HG02623 (cell line): ENCODE results near the gene KCNJ6.
"Not testable (repeated sequence)": the region's sequence is repeated elsewhere in the genome, so short reads cannot be mapped to it uniquely, and the experiment has no call there.

ENCODE experiments used
- ATAC-seq: cut with Tn5 transposase; IDR thresholded peaks from one replicate; pipeline ENCODE4 v1.9.1; 2021; ENCODE audit warnings: moderate library complexity; ENCODE audit not compliant: unreplicated experiment

Gene KCNJ6, protein sequence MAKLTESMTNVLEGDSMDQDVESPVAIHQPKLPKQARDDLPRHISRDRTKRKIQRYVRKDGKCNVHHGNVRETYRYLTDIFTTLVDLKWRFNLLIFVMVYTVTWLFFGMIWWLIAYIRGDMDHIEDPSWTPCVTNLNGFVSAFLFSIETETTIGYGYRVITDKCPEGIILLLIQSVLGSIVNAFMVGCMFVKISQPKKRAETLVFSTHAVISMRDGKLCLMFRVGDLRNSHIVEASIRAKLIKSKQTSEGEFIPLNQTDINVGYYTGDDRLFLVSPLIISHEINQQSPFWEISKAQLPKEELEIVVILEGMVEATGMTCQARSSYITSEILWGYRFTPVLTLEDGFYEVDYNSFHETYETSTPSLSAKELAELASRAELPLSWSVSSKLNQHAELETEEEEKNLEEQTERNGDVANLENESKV

DNA sequence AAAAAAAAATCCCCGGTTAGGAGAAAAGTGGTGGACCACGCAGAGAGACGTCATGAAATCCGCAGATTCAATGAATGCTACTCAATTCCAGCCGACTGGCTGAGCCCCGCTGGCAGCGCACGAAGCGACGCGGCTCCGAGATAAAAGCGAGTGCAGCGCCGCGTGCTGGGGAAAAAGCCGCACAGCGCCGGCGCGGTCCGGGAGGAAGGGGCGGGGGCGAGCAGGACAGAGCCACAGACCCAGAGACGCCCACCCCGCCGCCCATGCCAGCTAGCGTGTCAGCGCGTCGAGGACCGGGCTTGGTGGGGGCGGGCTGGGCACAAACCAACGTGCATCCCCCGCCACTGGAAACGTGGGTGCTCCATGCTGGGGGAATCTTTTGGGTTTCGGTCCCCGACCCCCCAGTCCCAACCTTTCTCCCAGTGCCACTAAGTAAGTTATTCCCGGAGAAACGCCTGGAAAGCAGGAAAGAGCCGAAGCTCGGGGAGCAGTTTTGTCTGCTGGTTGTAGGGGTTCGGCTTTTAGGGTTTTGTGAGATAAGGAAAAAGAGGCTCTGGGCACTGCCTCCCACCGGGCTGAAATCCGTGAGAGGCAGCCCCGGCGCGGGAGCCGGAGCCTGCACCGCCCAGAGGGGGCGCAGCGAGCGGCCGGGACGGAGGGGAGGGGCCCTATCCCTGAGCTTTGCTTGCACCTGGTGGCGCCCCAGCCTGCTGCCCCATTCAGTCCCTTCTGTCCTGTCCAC lies at the start of gene KCNJ6:
TSS of gene KCNJ6 (minus strand) at position 148 of the 742 bp plus-strand sequence. CDS start 75,775 bp downstream, outside the sequence.
- ATAC-seq = no peak

DNA sequence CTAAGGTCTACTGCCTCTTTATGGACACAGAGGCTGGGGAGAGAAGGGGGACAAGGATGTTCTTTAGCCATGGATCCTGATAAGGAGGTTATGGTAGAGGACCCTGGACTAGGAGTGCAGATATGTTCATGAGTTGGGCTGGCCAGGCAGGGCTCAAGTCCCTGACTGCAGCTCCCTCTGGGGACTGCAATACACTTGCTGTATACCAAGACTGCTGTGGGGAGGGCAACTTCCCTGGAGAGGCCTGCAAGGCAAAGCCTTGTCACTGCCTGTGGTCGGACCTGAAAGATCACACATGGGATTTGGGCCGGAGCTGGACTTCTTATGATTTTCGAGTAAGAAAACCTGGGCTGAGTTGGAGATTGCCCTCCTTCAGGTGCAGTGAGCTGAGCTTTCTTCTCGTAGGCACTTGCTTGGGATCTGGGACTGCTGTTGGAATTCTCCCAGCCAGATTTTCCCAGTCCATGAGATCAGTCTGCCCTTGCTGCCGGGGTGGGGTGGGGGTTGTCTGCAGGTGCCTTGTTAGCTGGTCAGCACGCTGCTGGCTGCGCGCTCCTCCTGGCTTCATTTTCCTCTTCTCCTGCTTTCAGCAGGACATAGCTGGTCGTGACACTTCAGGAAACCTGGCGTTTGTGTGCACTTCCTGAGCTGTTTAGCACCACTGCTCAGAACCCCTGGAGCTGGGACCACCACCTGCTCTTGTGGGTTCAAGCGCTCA lies 49.0 kb upstream of the KCNJ6 start:
- ATAC-seq = no peak

DNA sequence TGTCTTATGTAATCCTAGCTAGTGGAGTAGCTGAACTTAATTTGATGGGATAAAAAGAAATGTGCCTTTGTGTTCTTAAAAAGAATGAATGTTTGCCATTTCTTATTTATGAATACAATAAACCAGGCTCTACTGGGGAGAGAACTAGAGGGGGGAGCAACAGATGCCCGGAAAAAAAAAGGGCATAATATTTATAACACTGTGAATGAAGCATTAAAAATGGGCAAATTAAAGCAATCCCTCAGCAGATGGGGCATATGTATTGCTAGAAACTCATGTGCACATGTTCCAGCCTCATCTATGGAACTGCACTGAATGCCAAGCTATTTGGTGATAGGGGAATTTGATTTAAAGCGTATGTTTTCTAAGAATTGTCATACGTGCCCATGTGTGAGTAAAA lies 42.3 kb upstream of the KCNJ6 start:
- ATAC-seq = no peak

DNA sequence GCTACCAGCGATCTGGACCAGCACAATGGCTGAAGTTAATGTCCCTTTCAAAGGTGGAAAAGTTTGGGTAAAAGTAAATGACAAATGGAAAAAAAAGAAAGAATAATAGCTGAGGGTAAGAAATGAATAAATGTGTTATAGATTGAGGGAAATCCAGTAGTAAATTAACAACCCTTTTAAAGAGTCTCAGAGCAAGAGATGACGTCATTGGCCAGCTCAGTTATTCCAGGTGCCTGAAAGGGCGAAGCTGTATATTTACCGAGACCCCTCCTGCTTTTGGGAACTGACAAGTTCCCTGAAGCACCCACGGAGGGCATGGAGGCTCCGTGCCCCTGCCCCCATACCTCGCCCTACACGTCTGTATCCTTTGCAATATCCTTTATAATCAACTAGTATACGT lies 40.5 kb upstream of the KCNJ6 start:
- no peak for ATAC-seq

DNA sequence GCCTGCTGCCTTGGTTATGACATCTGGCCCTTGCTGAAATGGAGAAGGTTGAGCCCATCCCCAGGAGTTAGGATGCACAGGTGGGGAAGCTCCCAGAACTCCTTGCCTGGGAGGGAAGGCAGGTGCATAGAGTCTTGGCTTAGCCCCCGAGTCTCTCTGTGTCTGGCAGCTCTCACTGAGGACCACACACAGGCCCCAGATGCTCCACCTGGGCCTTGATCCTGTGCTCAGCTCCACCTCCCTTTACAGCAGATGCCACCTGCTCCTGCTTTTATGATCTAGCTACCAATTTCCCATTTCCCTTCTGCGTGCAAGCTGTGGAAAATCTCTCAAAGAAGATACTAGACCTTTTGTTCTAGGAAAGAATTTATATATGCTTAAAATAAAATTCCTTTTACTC lies 28.8 kb upstream of the KCNJ6 start:
- ATAC-seq = no peak

DNA sequence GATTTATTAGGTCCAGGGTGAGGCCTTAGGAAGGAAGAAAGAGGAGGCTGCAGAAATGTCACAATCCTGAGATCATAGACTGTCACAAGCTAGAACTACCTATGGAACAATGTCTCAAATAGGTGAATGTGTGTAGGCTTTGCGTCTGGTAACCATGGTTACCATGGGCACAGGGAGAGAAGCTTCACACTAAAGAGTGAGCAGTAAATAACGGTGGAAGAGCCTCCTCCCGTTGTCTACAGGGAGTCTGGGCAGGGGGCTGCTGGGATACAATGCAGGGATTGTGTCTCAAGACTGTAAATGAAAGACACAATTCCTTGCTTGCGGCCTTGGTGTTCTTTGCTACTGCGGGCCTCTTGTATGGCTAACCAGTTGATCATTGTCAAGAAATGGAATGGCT lies 28.2 kb upstream of the KCNJ6 start:
- no peak for ATAC-seq

DNA sequence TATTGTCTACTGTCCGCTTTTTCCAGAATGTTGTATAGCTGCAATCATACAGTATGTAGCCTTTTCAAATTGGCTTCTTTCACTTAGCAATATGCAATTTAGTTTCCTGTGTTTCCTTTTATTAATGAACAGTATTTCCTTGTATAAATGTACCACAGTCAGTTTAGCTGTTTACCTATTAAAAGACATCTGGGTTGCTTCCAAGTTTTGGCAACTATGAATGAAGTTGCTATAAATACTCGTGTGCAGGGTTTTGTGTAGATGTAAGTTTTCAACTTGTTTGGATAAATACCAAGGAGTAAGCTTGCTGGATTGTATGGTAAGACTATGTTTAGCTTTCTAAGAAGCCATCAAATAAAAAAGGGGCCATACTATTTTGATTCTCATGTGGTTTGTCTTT lies 24.4 kb upstream of the KCNJ6 start:
- ATAC-seq = no peak

DNA sequence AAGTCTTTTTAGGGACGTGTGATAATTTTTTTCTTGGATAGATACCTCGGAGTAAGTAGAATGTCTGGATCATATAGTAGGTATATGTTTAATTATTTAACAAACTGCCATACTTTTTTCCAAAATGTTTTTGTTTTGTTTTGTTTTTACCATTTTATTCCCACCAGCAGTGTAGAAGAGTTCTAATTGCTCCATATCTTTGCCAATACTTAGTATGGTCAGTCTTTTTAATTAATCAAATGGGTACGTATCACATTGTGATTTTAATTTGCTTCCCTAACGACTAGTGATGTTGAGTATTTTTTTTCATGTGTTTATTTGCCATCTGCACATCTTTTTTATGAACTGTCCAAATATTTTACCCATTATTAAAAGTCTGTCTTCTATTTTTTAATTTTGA lies 23.6 kb upstream of the KCNJ6 start:
- ATAC-seq = no peak

DNA sequence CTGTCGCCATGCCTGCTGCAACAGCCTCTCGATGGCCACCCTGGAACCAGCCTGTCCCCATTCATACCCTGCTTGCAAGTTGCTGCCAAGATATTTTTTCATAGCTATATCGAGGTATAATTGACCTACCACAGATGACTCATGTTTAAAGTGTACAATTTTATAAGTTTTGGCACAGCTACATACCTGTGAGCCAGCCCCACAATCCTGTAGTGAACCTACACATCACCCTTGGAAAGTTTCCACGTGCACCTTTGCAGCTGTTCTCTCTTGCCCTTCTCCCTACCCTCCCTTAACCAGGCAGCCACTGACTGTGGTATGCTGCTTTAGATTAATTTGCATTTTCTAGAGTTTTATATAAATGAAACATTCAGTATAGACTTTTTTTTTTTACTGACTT lies 23.0 kb upstream of the KCNJ6 start:
- no peak for ATAC-seq

DNA sequence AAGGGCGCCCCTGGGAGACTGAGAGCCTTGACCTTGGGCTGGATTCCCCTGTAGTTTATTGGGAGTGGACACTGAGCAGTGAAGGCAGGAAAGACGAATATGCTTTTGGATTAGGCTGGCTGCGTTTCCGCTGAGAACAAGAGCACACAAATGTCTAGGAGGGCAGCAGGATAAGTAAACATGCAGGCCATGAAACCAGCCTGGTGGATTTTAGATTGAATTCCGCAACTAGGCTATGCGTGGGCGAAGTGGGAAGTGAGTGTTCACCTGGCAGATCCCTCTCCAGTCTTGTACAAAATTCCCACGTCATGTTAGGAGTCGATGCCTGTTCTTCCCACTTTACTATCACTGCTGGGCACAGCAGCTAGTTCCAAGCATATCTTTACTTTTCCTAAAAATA lies 21.4 kb upstream of the KCNJ6 start:
- no peak for ATAC-seq

DNA sequence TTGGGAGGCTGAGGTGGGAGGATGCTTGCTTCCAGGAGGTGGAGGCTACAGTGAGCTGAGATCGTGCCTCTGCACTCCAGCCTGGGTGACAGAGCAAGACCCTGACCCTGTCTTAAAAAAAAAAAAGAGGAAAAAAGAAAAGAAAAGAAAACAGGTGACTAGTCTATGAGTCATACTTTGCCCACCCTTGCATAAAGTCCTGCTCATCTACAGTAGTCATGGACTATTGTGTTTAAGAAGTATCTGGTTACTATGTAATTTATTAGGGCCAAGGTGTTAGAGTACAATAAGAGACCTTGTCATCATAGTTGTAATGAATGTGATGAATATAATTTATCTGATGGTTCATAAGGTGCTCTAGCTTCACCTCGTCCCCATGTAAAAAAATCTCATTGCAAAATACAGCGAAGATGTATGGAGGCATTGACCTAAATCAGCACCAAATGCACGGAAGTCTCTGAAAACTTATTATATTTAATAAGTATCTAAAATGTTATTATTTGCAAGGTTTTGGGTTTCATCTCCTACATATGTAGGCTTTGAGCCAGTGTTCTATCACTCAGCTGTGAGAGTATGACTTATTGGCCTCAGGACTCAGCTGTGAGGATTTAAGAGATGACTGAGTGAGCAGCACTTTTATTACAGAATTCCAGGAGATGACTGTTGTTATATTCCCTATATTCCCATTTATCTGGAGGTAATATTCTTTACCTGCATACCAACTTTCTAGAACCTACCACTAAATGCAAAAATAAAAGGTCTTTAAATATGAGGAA lies 19.9 kb upstream of the KCNJ6 start:
- ATAC-seq = no peak

DNA sequence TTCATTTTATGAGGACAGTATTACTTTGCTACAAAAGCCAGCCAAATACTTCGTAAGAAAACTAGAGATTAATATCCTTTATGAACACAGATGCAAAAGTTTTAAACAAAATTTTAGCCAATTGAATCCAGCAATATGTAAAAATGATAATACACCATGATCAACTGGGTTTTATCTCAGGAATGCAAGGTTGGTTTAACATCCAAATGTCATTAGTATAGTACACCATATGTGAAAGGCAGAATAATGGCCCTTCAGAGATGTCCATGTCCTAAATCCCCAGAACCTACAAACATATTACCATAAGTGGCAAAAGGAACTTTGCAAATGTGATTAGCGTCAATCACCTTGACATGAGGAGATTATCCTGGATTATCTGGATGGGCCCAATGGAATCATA lies 16.7 kb upstream of the KCNJ6 start:
- ATAC-seq = no peak

DNA sequence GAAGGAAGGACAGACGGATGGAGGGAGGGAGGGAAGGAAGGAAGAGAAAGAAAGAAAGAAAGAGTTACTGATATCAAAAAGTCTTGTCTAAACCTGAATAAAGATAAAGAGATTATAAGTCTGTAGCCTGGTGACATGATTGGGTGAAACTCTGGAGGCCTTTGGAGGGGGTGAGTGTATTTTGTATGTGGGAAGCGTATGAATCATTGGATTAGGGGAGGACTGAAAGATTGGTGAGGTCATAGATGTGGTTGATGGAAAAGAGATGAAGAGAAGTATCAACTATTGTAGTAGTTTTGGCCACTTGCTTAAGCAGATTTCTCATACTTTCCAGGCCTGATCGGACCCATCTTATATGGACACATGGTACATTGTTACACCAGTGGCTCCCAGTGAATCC lies 11.5 kb upstream of the KCNJ6 start:
- no peak for ATAC-seq

DNA sequence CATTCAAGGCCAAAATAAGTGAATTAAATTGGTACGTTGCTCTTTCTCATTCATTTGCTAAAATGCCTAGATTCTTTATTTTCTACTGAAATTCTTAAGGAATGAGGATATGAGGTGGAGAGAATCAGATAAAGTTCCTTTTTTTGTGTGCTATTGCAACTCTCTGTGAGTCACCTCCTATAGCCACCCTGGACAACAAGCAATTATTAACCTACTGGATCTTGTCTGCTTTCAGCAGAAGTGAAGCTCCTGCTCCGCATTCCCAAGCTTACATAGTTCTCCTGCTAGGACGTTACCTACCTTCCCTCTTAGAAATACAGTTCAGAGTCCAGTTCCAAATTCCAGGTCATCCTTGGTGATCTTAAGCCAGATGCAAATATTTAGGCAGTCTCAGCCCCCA lies 4.8 kb upstream of the KCNJ6 start:
- no peak for ATAC-seq

DNA sequence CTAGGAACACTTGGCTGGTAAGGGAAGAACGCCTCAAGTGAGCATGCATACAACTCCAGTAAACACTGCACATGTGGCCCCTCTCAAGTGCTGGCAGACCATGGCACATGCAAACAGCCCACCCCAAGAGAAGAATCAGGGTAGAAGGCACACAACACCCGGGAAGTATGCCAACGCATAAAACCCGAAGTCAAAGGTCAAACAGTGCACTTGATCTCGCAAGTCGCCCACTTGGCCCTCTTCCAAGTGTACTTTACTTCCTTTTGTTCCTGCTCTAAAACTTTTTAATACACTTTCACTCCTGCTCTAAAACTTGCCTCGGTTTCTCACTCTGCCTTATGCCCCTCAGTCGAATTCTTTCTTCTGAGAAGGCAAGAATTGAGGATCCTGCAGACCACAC lies 4.0 kb upstream of the KCNJ6 start:
- not testable (repeated sequence) for ATAC-seq

DNA sequence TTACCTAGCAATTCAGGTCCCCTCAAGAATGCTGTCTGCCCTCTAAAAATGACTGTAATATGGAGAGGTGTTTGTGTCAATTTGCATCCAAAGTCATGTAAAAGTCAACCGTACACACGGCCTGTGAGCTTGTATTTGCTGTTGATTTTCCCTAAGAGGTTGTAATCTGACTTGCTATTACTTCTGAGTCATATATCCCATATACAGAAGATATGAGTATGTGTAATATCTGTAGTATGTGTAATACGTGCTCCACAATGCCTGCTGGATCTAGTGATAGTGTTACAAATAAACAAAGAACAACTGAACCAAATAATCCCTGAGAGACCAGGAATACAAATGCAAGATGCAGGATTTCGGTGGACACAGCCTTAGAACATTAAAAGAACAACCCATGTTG lies 1.4 kb upstream of the KCNJ6 start:
- ATAC-seq = no peak

DNA sequence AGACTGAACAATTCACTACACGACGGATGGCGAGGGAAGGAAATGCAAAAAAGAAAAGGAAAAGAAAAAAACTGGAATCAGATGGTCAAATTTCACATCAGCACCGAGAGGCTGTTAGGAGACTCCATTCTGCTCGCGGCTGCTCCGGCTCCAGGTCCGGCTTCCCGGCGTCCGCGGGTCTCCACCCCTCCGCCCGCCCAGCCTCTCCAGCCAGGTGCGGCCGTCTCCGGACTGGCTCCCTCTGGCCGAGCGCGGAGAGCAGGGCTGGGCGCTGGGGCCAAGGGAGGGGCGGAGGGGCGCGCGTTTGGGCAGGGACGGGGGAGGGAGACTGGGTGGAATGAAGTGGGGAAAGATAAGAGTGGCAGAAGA lies 332 bp downstream of the KCNJ6 start:
- no peak for ATAC-seq

DNA sequence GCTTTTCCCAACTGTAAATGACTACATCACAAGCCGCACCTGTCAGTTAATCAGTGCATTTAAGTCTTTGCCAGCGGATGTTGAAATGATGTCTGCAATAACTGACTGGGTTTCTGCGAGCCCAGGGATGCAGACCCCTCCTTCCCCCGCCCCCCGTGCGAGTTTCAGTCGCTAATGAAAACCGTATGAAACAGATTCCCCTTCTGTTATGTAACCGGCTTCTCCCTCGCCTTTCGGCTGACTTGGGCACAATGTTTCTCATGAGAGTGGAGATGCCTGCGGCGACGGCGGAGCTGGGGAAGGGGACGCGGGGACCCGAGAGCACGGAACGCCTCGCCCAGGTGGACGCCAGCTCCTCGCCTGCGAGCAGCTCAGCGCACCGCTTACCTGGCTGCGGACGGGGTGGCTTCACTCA lies 753 bp downstream of the KCNJ6 start:
- ATAC-seq = no peak

DNA sequence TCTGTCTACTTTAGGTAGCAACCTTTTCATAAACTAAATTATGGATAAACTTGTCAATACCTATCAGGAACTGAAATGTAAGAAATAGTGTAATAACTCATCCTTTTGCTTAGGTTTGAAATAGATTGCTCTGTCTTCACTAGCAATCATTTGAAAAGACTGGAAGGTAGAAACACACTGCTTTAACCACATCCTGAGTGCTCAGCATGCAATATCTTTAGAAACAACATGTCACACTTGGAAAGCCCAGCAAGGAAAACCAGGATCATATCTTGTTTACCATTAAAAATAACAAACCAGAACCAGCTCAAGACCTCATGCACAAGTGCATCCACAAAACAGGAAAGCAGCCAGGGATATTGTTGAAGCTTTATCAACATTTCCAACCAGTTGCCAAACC lies 3.6 kb downstream of the KCNJ6 start:
- no peak for ATAC-seq

DNA sequence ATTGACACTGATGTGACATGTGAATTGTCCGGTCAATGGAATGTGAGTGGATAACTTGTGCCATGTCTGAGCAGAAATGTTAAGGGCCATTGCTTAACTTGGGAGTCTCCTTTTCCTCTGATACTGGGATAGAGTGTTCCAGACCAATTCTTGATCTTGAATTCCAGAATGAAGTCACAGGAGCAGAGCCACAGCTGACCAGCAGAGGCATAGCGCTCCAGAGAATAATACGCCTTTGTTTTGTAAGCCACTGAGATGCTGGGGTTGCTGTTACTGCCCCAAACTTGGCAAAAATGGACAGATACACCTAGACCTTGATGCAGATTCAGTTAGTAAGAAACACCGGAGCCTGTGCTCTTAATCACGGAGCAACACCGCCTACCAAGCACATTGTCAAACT lies 6.3 kb downstream of the KCNJ6 start:
- no peak for ATAC-seq

DNA sequence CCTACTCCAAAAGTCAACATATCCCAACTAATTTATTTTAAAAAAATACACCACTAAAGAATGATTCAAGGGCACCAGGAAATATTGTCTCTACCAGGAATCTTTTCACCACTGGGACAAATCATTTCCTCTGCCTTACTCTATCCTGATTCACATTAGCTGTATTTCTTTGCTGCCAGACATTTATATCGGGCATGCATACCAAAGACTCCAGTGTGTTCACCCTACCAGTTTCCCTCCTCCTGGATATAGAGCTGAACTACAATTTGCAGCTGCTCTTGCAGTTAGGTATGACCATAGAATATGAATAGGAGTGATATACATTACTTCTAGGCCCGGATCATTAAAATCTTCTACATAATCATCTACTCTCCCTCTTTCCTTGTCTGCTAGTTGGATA lies 7.6 kb downstream of the KCNJ6 start:
- no peak for ATAC-seq
